NCI-H2196 (cell line): ENCODE results near the gene PHLDA1.

Experiments
- DNase-seq: peaks from one replicate; lab custom pipeline; 2025; ENCODE audit not compliant: unreplicated experiment; lab: John Stamatoyannopoulos, UW

Gene PHLDA1

DNA sequence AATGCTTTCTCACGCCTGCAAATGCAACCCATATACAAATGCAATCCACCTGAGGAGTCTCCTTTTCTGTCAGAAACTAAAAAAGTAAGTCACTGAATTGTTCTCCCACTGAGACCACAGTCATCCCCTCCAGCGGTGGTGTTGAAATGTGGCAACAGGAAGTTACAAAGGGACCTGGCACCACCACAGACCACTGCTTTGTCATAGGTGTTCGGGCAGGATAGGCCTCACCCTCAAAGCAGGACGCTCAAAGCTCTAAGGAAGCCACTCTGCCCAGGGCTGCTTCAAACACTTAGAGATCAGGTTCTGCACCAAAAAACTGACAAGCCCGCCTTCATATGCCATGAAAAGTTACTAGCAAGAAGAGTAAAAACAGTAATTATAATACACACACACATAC lies 11.3 kb downstream of the PHLDA1 start:
- DNase-seq = no peak

DNA sequence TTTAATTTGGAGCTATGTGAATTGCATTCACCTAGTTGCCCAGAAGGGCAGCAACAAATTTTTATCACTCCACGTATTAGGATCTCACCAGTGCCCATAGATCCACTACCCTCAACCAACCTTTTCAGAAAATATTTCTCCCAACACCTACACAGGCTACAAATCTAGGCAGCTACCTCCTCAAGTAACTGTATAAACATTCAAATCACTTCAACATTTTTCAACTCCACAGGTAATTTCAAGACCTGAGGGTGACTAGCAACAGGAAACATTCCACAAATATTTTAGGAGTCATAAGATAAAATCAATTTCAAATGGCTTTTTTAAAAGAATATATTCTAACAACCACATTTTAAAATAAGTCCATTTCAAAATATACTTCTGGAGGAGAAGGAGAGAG lies 12.9 kb downstream of the PHLDA1 start:
- no peak for DNase-seq

DNA sequence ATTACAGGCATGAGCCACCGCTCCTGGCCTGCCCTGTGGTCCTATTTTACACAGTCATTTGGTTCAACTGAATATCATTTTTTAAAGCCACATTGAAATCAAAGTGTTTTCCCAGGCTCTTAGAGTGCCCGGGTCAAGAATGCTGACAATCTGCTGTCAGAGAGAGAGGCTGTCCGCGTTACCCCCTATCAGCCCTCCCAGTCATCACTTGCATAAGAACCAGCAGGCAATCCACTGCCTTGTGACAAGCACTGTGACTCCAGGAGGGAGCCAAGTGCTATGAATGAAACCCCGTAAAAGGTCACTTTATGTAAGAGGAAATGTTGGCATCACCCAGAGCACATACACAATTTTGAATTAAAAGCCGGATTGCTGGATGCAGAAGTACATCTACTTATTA lies 13.5 kb downstream of the PHLDA1 start:
- DNase-seq = no peak

GRCh38 chr12:76014007-76014406 lies 17.6 kb downstream of the PHLDA1 start:
- no peak for DNase-seq

GRCh38 chr12:76013603-76014002 lies 18.0 kb downstream of the PHLDA1 start:
- DNase-seq = no peak

DNA sequence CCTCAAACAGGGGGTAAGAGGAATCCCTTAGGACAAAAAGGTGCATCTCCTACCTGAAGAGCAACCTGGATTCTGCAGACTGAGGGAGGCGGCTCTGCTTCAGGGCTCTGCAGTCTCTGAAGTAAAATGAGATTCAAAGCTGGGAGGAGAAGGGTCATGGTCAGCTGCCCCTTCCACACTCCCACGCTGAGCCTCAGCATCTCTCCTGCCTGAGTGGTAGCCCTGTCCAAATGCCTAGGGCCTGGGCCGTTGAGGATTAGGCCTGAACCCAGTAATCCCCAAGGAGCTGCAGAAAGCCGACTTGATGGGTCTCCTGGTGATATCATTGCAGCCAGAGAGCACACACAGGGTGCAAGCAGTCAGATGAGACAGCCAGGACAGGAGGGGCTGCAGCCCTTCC lies 18.9 kb downstream of the PHLDA1 start:
- no peak for DNase-seq

GRCh38 chr12:76010732-76011458 lies 20.7 kb downstream of the PHLDA1 start:
- no peak for DNase-seq

DNA sequence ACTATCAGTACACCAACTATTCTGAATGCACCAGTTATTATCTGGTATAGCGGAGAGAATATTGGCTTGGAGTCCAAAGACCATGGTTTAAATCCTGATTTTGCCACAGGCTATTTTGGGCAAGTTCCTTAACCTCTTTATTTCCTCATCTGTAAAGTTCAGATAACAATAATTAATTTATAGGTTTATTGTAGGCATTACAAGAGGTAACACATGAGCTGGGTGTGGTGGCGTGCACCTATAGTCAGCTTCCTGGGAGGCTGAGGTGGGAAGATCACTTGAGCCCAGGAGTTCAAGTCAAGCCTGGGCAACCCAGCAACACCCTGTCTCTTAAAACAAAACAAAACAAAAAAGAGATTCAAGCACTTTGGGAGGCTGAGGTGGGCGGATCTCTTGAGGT lies 23.1 kb downstream of the PHLDA1 start:
- no peak for DNase-seq

GRCh38 chr12:76007640-76008039 lies 23.9 kb downstream of the PHLDA1 start:
- no peak for DNase-seq

DNA sequence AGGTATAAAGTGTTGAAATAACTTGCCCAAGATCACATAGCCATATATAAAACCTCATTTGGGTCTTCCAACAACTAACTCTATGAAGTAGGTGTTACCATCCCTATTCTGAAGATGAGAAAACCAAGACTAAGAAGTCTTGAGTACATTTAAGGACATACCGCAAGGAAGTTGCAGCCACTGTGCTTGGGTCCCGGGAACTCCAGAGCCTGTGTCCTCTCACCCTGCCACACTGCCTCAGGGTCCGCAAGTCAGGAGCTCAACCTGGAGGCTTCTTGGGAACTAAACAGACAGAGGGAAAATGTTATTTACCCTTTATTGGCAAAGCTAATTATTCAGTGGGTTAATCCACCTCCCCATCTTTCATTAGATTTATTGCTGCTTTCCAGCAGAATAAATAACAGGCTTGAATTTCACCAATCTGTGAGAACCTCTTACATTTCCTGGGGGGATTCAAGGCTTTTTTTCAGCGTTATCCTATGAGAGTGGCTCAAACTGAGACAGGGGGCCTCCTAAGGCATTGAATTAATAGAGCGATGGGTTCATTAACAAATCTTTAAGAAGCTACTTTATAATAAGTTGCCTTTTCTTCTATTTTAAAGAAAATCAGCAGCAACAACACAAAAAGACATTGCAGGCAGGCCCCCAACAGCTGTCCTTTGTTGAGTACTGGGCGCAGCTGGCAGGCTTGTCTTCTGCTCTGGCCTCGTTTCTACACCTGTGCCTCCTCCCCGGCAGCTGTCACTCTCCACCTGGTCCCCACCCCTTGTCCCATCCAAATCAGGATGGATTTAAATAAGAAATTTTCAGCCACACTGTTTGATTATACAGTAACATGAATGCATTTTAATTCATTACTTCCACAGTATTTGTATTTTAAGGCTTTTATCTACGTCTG lies 25.3 kb downstream of the PHLDA1 start:
- no peak for DNase-seq

GRCh38 chr12:76003355-76003638 lies 28.3 kb downstream of the PHLDA1 start:
- no peak for DNase-seq

DNA sequence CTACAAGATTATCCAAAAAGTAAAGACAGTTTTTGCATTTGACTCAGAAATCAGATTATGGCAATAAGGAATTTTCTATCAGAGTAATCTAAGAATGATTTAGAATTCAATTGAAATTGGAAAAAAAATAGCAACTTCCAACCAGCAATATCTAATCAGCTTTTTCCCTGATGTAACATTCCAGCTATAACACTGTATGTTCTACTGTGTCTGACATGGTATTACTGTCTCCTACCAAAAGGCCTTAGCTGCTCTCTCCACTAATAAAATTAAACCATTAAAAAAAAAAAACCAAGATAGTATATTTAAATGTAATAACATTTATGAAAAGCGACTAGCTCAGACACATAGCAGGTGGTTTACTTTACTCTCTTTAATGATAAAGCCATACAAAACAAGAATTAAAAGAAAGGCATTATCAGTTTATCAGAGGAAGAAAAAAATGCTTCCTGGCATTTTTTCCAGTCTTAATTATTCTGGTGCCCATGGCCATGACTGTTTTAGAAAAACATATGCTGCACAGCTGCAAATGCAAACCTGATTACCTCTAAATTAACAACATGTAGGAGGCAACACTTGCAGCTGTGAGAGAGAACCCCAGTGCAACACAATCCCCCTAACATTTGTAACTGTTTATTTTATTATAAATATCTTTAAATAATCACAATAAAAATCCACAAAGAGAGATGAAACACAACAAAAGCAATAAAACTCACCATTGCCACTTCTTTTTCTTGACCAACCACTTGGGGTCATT lies 28.8 kb downstream of the PHLDA1 start:
- DNase-seq = no peak

- no peak for DNase-seq
Measured at GRCh38 chr12:75998292-75999063, 33.1 kb downstream of the PHLDA1 start.

- no peak for DNase-seq
Measured at GRCh38 chr12:75997658-75998057, 33.9 kb downstream of the PHLDA1 start.

GRCh38 chr12:75996861-75997447 lies 34.6 kb downstream of the PHLDA1 start:
- no peak for DNase-seq

DNA sequence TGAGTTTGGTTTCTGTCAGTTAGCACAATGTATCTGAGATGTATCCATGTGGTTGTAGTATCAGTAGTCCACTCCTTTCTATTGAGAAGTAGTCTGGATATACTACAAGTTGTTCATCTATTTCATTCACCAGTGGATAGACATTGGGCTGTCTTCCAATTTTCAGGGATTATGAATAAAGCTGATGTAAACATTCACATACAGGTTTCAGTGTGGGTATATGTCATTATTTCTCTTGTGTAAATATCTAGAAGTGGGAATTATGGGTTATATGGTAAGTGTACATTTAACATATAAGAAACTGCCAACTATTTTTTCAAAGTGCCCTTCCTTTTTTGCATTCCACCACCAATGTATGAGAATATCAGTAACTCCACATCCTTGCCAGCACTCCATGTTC lies 35.9 kb downstream of the PHLDA1 start:
- DNase-seq = no peak

- DNase-seq = no peak
Measured at GRCh38 chr12:75994069-75994740, 37.4 kb downstream of the PHLDA1 start.

GRCh38 chr12:75991753-75992152 lies 39.8 kb downstream of the PHLDA1 start:
- no peak for DNase-seq

GRCh38 chr12:75990189-75990912 lies 41.2 kb downstream of the PHLDA1 start:
- no peak for DNase-seq
